Lung microvascular endothelial cell (primary cell): Measurements from ENCODE around the gene ARHGEF3. TPM values are rescaled to one million over a fixed set of nuclear protein-coding genes. Genes with fewer than 3 reads are reported as not detected.

Source experiments
- DNase-seq, 2 donors: peaks; one replicate each; pipeline versions ENCODE4 v3.0.0 to v3.0.0-alpha.2; 2010; ENCODE audit warnings: low read depth in 2 of 2
- total RNA-seq: library from RNA; depleted of rRNA; stranded (reverse); fragments of >200 nt; gene quantifications from 2 replicates; pipeline ENCODE4 v1.2.1, GENCODE V29; 2014

Gene ARHGEF3
- total RNA-seq, 1 donor from 2014 or later: 5.2 TPM

DNA sequence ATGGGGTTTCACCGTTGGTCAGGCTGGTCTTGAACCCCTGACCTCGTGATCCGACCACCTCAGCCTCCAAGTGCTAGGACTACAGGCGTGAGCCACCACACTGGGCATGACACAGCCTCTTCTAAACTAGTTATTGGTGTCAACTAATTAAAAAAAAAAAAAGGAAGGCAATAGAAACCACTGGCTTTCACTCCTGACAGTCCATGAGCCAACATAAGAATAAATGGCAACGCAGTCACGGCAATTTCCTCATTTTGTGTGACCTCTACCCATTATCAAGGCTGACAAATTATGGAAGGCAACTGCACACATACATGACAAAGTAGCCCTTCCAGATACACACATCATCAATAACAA is 5.9 kb downstream of the ARHGEF3 start:
- no peak for DNase-seq

DNA sequence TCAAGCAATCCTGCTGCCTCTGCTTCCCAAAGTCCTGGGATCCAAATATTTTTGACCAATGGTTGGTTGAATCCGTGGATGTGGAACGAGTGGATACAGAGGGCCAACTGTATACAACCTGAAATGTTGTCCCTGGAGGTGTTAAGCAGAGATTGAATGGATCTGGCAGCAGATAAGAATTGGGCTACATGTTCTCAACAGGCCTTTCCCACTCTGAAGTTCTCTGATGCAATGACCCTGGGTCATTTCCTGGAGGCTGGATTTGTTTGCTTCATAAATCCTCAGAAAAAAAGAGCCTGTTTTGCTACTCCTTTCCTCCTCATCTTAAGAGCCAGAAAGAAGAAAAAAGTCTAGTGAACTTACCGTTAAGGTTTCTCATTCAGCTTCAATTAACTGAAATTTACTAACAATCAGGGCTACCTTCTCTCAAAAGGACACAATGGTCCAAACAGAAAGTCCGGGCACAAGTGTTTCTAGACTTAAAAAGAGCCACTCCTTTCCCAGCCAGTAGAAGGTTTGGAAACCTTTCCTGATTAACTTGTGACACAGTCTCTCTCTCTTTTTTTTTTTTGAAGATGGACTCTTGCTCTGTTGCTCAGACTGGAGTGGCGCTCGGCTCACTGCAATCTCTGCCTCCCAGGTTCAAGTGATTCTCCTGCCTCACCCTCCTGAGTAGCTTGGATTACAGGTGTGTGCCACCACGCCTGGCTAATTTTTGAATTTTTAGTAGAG is 6.5 kb downstream of the ARHGEF3 start:
- DNase-seq: peak in 1 of 2 donors; percentile 79

GRCh38 chr3:56792193-56792592 is 9.6 kb downstream of the ARHGEF3 start:
- no peak for DNase-seq

- DNase-seq: peak in 1 of 2 donors; percentile 62
These were observed 11.5 kb downstream of the ARHGEF3 start for GRCh38 chr3:56790016-56790821.

DNA sequence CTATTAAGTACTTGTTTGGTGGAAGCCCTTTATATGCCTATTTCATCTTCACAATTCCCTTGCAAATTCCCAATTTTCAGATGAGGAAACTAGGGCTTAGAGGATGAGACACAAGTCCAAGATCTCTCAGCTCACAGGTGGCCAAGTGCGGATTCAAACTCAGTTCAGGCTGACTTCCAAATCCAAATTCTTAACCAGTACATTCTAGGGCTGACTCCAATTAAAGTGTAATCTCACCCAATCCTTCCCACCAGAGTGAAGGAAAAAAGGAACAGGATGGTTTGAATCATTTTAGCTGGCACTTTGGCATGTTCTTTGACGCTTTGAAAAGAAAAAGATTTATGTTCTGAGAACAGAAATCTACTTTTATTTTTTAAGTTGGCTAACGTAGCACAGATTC is 12.7 kb downstream of the ARHGEF3 start:
- DNase-seq: no peak

GRCh38 chr3:56788521-56788920 is 13.2 kb downstream of the ARHGEF3 start:
- no peak for DNase-seq

GRCh38 chr3:56787784-56788256 is 13.9 kb downstream of the ARHGEF3 start:
- DNase-seq: no peak

DNA sequence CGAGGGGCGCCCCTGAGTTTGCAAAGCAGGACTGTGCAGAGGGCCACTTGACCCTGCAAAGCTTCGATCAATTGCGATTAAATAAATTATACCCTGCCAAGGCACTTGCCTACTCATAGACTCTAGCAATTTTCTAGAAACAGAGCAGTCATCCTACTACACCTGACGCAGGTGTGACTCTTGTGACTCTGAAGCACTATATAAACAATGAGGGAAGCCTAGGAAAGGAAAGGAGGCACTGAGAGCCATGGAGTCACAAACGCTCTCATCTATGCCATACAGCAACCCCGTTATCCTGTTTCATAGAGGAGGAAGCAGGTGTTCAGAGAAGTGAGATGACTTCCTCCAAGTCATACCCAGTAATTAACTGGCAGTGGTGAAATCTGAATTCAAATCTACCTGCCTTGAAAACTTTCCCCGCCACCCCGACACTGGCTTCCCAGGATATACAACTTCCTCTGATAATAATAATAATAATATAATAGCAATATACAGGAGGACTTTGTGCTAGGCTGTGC is 14.4 kb downstream of the ARHGEF3 start:
- DNase-seq: no peak

- DNase-seq: no peak
These were observed 16.2 kb downstream of the ARHGEF3 start for GRCh38 chr3:56785499-56785898.

DNA sequence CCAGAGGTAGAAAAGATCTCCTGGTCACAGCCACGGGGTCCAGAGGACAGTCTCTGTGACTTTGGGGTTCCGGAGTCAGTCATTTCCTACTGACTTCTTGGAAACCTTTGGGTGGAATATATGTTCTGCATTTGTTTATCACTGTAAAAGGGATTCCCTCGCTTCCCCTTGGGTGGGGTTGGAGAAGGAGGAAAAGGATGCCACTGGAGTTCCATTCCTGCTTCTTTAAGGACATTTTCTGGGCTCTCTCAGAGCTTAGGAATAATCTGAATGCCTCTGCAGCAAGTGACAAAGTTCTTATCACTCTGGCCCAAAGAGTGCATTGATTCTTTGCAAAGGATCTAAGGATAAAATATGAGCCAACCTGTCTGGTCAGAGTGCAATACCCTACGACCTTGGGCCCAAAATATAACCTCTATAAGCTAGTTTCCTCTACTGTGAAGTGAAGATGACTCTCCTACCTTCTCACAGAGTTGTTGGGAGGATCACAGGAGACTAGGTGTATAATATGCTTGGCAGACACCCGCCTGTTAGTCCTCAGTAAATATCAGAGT is 17.2 kb downstream of the ARHGEF3 start:
- DNase-seq: no peak

- peak; percentile 54 to 82 for DNase-seq
These were observed 17.9 kb downstream of the ARHGEF3 start for GRCh38 chr3:56783644-56784447.

DNA sequence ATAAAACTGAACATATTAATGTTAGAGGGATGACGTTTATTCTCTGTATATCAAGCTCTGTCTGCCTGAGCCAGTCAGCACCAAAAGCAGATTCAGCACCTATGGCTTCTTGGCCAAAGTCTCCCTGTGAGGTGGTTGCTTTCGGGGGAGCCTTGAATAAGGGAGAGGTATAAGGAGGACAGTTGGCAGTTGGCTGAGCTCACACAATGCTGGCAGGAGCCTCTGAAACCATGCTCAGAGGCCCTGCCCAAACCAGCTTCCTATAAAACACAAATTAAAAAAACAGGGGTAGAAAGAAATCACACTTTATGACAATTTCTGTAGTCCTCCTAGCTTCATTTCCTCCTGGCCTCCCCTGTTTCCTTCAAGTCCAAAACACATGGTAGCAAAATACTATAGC is 18.8 kb downstream of the ARHGEF3 start:
- peak in 1 of 2 donors; percentile 12 for DNase-seq

GRCh38 chr3:56782215-56782614 is 19.5 kb downstream of the ARHGEF3 start:
- DNase-seq: peak in 1 of 2 donors; percentile 26

DNA sequence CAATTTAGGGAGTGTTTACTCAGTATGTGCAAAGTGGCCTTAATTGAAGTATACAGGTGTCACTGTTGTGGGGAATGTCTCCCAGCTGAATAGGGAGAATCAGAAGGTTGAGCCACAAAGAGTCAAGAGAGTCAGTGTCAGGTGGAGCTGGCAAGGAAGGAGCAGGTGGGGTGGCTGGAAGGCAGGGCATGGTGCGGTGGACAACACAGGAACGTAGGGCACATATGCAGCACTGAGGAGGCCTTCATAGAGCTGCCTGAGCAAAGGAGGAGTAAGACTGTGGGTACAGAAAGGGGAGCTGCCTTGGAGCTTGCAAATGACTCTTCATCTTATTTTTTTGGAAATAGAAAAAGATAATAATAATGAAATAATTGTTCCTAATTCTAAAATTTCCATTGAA is 20.0 kb downstream of the ARHGEF3 start:
- no peak for DNase-seq

- no peak for DNase-seq
These were observed 20.8 kb downstream of the ARHGEF3 start for GRCh38 chr3:56780936-56781335.

- no peak for DNase-seq
These were observed 22.9 kb downstream of the ARHGEF3 start for GRCh38 chr3:56778893-56779292.

DNA sequence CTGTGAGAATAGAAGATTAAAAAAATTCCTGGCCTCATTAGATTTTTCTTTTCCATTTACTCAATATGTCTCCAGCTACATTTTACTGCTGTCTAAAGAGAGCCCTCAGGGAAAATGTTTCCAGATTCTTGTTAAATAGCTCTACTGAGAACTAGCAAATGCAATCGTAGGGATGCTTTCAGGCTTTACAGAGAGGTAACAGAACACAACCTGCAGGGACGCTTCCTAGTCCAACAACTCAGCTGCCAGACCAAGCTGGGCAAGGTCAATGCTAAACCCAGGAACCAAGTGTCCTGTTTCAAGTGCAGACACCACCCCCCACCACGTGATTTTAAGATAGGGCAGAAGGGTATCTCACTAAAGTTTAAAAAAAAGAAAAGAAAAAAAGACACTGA is 25.2 kb downstream of the ARHGEF3 start:
- DNase-seq: no peak

GRCh38 chr3:56775838-56776555 is 25.8 kb downstream of the ARHGEF3 start:
- no peak for DNase-seq

- DNase-seq: no peak
These were observed 26.3 kb downstream of the ARHGEF3 start for GRCh38 chr3:56775445-56775837.

- no peak for DNase-seq
These were observed 27.8 kb downstream of the ARHGEF3 start for GRCh38 chr3:56773986-56774385.
